B cell (primary cell): Measurements from ENCODE around the gene CENPP. TPM values are rescaled to one million over a fixed set of nuclear protein-coding genes. Genes with fewer than 3 reads are reported as not detected.

Experiments
- ATAC-seq: fragments of 200-7000 bp; cut with Tn5 transposase; one replicate; pipeline ENCODE4 v1.10.0; 2021; ENCODE audit warnings: low read depth, mild to moderate bottlenecking, moderate number of reproducible peaks, moderate library complexity
- CTCF ChIA-PET: fragments of 350-600 bp; sonication (Branson Sonifier 250); formaldehyde crosslinking; loops from one replicate; lab custom pipeline; 2021; ENCODE audit warnings: antibody characterized with exemption, inconsistent platforms; lab: Charles Lee
- POLR2A ChIA-PET: fragments of 350-600 bp; sonication (Branson Sonifier 250); formaldehyde crosslinking; loops from one replicate; lab custom pipeline; 2021; ENCODE audit warnings: antibody characterized with exemption; lab: Charles Lee
- DNase-seq: peaks from one replicate; pipeline ENCODE4 v3.0.0; 2013
- H2AFZ ChIP-seq: 2 replicates; pipeline ENCODE4 v1.6.1; 2012; ENCODE audit warnings: mild to moderate bottlenecking, low read depth, low read length; ENCODE audit not compliant: insufficient read depth, poor library complexity, severe bottlenecking
- H3K27ac ChIP-seq, 2 donors: 1 replicate in 1 of 2; 2 replicates in 1 of 2; pipeline ENCODE4 v1.5.1; 2012 to 2013; ENCODE audit warnings: low read length in 2 of 2, mild to moderate bottlenecking in 2 of 2, moderate library complexity in 1 of 2
- H3K27me3 ChIP-seq, 4 experiments: fragments of 200-600 bp in 1 of 4; sonication (generic) in 1 of 4; replicated peaks in 1 of 4; 1 replicate in 2 of 4; 2 replicates in 2 of 4; pipeline versions ENCODE4 v1.6.1 to v1.7.0; 2013 to 2016; ENCODE audit warnings: low read length in 3 of 4, mild to moderate bottlenecking in 2 of 4, mixed read lengths in 1 of 4, moderate library complexity in 1 of 4; ENCODE audit not compliant: insufficient read depth in 4 of 4, control insufficient read depth in 3 of 4; ENCODE audit errors: control extremely low read depth in 1 of 4
- H3K36me3 ChIP-seq, 2 experiments: replicated peaks in 1 of 2; 1 replicate in 1 of 2; 2 replicates in 1 of 2; pipeline versions ENCODE4 v1.6.1 to v1.7.1; 2013; ENCODE audit warnings: low read length in 1 of 2; ENCODE audit not compliant: insufficient read depth in 2 of 2, control insufficient read depth in 1 of 2; ENCODE audit errors: control extremely low read depth in 1 of 2, extremely low read depth in 1 of 2
- H3K4me1 ChIP-seq, 2 donors: fragments of 200-600 bp in 1 of 2; sonication (generic) in 1 of 2; 1 replicate in 1 of 2; 2 replicates in 1 of 2; pipeline versions ENCODE4 v1.5.1 to v1.6.1; 2013 to 2017; ENCODE audit warnings: low read length in 2 of 2; ENCODE audit not compliant: control insufficient read depth in 2 of 2, insufficient read depth in 2 of 2
- H3K4me2 ChIP-seq: replicated peaks from 2 replicates; pipeline ENCODE3; 2012; ENCODE audit warnings: mild to moderate bottlenecking, low read depth, low read length; ENCODE audit not compliant: poor library complexity, severe bottlenecking
- H3K4me3 ChIP-seq, 5 experiments: fragments of 200-600 bp in 1 of 5; sonication (generic) in 1 of 5; 1 replicate in 3 of 5; 2 replicates in 2 of 5; pipeline versions ENCODE4 v1.5.1 to v1.7.0; 2011 to 2016; ENCODE audit warnings: low read length in 4 of 5, mild to moderate bottlenecking in 4 of 5, low read depth in 2 of 5, control low read depth in 1 of 5, moderate library complexity in 1 of 5; ENCODE audit not compliant: insufficient read depth in 1 of 5; ENCODE audit errors: control extremely low read depth in 1 of 5, extremely low read depth in 1 of 5
- H3K79me2 ChIP-seq: fragments of 200-600 bp; sonication (generic); one replicate; pipeline ENCODE4 v1.6.0; 2016; ENCODE audit warnings: low read length; ENCODE audit not compliant: control insufficient read depth, insufficient read depth
- H3K9ac ChIP-seq: fragments of 200-600 bp; sonication (generic); 2 replicates; pipeline ENCODE4 v1.6.1; 2017; ENCODE audit warnings: mild to moderate bottlenecking, low read length, moderate library complexity
- H3K9me3 ChIP-seq, 3 donors: one replicate each; pipeline versions ENCODE4 v1.6.1 to v1.7.1; 2013; ENCODE audit warnings: low read length in 2 of 3; ENCODE audit not compliant: control insufficient read depth in 2 of 3, insufficient read depth in 1 of 3; ENCODE audit errors: control extremely low read depth in 1 of 3
- H4K20me1 ChIP-seq: 2 replicates; pipeline ENCODE4 v1.6.0; 2012; ENCODE audit warnings: mild to moderate bottlenecking, low read length; ENCODE audit not compliant: insufficient read depth, control insufficient read depth, poor library complexity, severe bottlenecking
- H3K27ac Mint-ChIP-seq: one replicate; pipeline ENCODE4 v1.8.0; 2021; ENCODE audit warnings: mixed read lengths
- H3K27me3 Mint-ChIP-seq: one replicate; pipeline ENCODE4 v1.8.0; 2021; ENCODE audit warnings: mixed read lengths
- H3K4me1 Mint-ChIP-seq: one replicate; pipeline ENCODE4 v1.8.0; 2021; ENCODE audit warnings: mixed read lengths
- H3K4me3 Mint-ChIP-seq: one replicate; pipeline ENCODE4 v1.8.0; 2021; ENCODE audit warnings: mixed read lengths
- H3K9me3 Mint-ChIP-seq: one replicate; pipeline ENCODE4 v1.8.0; 2022; ENCODE audit warnings: mixed read lengths; ENCODE audit not compliant: insufficient read depth
- EZH2 ChIP-seq: IDR thresholded peaks from 2 replicates; pipeline ENCODE4 v1.6.1; 2012; ENCODE audit warnings: borderline replicate concordance, low read depth, mild to moderate bottlenecking, moderate library complexity, low read length; ENCODE audit not compliant: insufficient read depth, poor library complexity, severe bottlenecking
- WGBS: methylation state at CpG from one replicate; pipeline ENCODE4 v1.1.5; 2013; ENCODE audit warnings: missing lambda C conversion rate; ENCODE audit not compliant: insufficient coverage; 5-methylcytosine and 5-hydroxymethylcytosine counted together
- intact Hi-C: fragments of 100-400 bp; cut with micrococcal nuclease; formaldehyde crosslinking; loops from one replicate; pipeline ENCODE4 v1.10.0; 2022
- polyA plus RNA-seq: library from polyadenylated mRNA; depleted of rRNA; stranded (reverse); fragments of >200 nt; gene quantifications from 2 replicates; pipeline ENCODE4 v1.2.3, GENCODE V29; 2012
- total RNA-seq, 2 donors: library from RNA; stranded (reverse); fragments of 120-200 nt in 1 of 2; gene quantifications; 1 replicate in 1 of 2; 2 replicates in 1 of 2; pipeline versions ENCODE4 v1.2.3 to v1.2.4, GENCODE V29; 2013 to 2022
- TF ChIP-seq, protein P1 (sequence below): fragments of 200-600 bp; IDR thresholded peaks from one replicate; pipeline ENCODE4 v1.8.0; 2022; ENCODE audit warnings: antibody characterized with exemption, mild to moderate bottlenecking

The CENPP gene
- total and polyA plus RNA-seq, 2 donors (not counting 1 experiment from before 2014, with no cell fraction given) = 1.4 to 6.2 TPM

DNA sequence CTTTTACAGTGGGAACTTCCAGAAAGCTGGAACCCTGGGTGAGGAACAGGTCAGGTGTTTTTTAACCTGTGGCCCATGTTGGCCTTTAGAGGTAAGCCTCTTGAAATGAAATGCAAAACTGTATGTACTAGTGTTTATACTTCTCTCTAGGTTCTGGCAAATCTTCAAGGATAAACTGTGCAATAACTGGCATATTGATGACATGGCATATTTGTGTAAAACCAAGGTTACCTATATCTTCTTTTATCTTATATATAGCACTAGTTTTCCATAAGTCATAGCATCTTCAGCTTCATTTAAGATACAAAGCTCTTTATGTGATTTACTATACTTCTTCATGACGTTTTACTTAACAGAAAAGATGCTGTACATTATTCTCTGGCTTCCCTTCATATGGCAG is 24.8 kb upstream of the CENPP start:
- Histone ChIP-seq H3K9me3 (no peaks in the 10 kb centered on the region), H3K79me2 (no peaks in the 10 kb centered on the region), H3K27ac (peak overlapping the region in 1 of 2 donors; percentile 37), H4K20me1 (no peaks in the 10 kb centered on the region), H2AFZ (no peak overlapping the region), H3K4me3 (no peak overlapping the region), H3K9ac (no peak overlapping the region), H3K27me3 (no peaks in the 10 kb centered on the region), H3K4me2 (no peak overlapping the region), H3K4me1 (peaks cover 19 to 22% of the 10 kb centered on the region in 2 donors), H3K36me3 (peaks cover 9 to 75% of the 10 kb centered on the region in 2 experiments)
- peaks cover 31% of the 10 kb centered on the region for H3K4me1 Mint-ChIP-seq
- CTCF ChIA-PET = no interaction called here
- ATAC-seq (no peak), DNase-seq (no peak)
- H3K4me3 Mint-ChIP-seq = no peak overlapping the region
- H3K27me3 Mint-ChIP-seq = no peaks in the 10 kb centered on the region
- intact Hi-C loops = no loop called here
- H3K9me3 Mint-ChIP-seq = no peaks in the 10 kb centered on the region
- POLR2A ChIA-PET = no interaction called here
- TF ChIP-seq EZH2 = no peak
- TF ChIP-seq, protein P1, sequence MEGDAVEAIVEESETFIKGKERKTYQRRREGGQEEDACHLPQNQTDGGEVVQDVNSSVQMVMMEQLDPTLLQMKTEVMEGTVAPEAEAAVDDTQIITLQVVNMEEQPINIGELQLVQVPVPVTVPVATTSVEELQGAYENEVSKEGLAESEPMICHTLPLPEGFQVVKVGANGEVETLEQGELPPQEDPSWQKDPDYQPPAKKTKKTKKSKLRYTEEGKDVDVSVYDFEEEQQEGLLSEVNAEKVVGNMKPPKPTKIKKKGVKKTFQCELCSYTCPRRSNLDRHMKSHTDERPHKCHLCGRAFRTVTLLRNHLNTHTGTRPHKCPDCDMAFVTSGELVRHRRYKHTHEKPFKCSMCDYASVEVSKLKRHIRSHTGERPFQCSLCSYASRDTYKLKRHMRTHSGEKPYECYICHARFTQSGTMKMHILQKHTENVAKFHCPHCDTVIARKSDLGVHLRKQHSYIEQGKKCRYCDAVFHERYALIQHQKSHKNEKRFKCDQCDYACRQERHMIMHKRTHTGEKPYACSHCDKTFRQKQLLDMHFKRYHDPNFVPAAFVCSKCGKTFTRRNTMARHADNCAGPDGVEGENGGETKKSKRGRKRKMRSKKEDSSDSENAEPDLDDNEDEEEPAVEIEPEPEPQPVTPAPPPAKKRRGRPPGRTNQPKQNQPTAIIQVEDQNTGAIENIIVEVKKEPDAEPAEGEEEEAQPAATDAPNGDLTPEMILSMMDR = no peak
- peak overlapping the region; percentile 44 for H3K27ac Mint-ChIP-seq
- WGBS = no CpG with 5 or more reads among the region's 1 CpG

DNA sequence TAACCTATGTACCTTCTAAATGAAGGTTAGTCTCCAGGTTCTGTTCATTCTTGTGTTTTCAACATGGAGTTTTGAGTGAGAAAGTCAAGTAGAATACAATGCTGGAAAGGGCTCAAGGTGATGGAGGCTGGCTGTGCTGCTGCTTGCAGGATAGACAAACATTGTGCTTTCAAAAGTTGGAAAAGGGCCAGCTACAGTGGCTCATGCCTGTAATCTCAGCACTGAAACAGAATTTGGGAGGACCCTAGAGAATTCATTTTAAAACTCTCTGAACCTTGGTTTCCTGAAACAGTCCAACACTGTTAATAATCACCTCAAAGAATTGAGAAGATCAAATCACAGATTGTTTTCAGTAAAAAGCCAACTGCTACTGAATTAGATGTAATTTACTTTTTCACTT is 16.9 kb upstream of the CENPP start:
- no peak overlapping the region for H3K4me3 ChIP-seq
- no peaks in the 10 kb centered on the region for H3K4me1 ChIP-seq
- TF ChIP-seq EZH2 = no peak
- TF ChIP-seq, protein P1 = no peak
- H4K20me1 ChIP-seq = no peaks in the 10 kb centered on the region
- H3K36me3 ChIP-seq = peaks cover 6 to 86% of the 10 kb centered on the region in 2 experiments
- Mint-ChIP-seq H3K27ac (no peak overlapping the region), H3K9me3 (no peaks in the 10 kb centered on the region), H3K27me3 (no peaks in the 10 kb centered on the region), H3K4me1 (peaks cover 19% of the 10 kb centered on the region), H3K4me3 (no peak overlapping the region)
- intact Hi-C loops = no loop called here
- POLR2A ChIA-PET = no interaction called here
- no peak for DNase-seq
- H3K9me3 ChIP-seq = no peaks in the 10 kb centered on the region
- no peaks in the 10 kb centered on the region for H3K27me3 ChIP-seq
- no peak overlapping the region for H3K9ac ChIP-seq
- H3K79me2 ChIP-seq = peaks cover 24% of the 10 kb centered on the region
- CTCF ChIA-PET = no interaction called here
- ATAC-seq = no peak
- H3K27ac ChIP-seq = no peak overlapping the region
- no peak overlapping the region for H2AFZ ChIP-seq
- H3K4me2 ChIP-seq = no peak overlapping the region
